SK-N-SH treated with all-trans-retinoic acid at 6 μM for 48 hours (cell line): ENCODE measurements around the gene AP2B1.
A peak's percentile ranks its signal among the peaks of the same experiment; 100 is the strongest.

Experiments used
- ATAC-seq: fragments of 200-7000 bp; cut with Tn5 transposase; 3 replicates; pipeline ENCODE4 v1.9.1; 2020; ENCODE audit warnings: mild to moderate bottlenecking, moderate library complexity
- ARNTL ChIP-seq: fragments of 450-650 bp; formaldehyde crosslinking; IDR thresholded peaks from 2 replicates; pipeline ENCODE4 v1.5.0; 2020; ENCODE audit warnings: low read depth, mild to moderate bottlenecking, moderate library complexity, borderline replicate concordance
- CSDC2 ChIP-seq: fragments of 250-450 bp; sonication (Bioruptor Pico); IDR thresholded peaks from 2 replicates; pipeline ENCODE4 v1.5.0; 2020; ENCODE audit warnings: mild to moderate bottlenecking, moderate library complexity
- ESRRG ChIP-seq: fragments of 250-450 bp; sonication (Bioruptor Pico); IDR thresholded peaks from 2 replicates; pipeline ENCODE4 v1.6.1; 2021; ENCODE audit warnings: mild to moderate bottlenecking
- GLIS3 ChIP-seq: fragments of 250-450 bp; sonication (Bioruptor Pico); IDR thresholded peaks from 2 replicates; pipeline ENCODE4 v1.5.0; 2020; ENCODE audit warnings: mild to moderate bottlenecking, moderate library complexity
- ISL1 ChIP-seq: fragments of 250-450 bp; sonication (Bioruptor Pico); IDR thresholded peaks from 2 replicates; pipeline ENCODE4 v2.1.2; 2022; ENCODE audit warnings: mild to moderate bottlenecking, moderate library complexity
- OSR1 ChIP-seq: fragments of 250-450 bp; sonication (Bioruptor Pico); IDR thresholded peaks from 2 replicates; pipeline ENCODE4 v1.8.0; 2022; ENCODE audit warnings: moderate library complexity, mild to moderate bottlenecking, inconsistent platforms
- RARB ChIP-seq: fragments of 250-450 bp; sonication (Bioruptor Pico); IDR thresholded peaks from 2 replicates; pipeline ENCODE4 v1.8.0; 2021; ENCODE audit warnings: mild to moderate bottlenecking, moderate library complexity
- SNAI2 ChIP-seq: fragments of 250-450 bp; sonication (Bioruptor Pico); IDR thresholded peaks from 2 replicates; pipeline ENCODE4 v1.5.0; 2020; ENCODE audit warnings: mild to moderate bottlenecking, moderate library complexity
- TCF4 ChIP-seq: fragments of 250-450 bp; sonication (Bioruptor Pico); IDR thresholded peaks from 2 replicates; pipeline ENCODE4 v1.8.0; 2021; ENCODE audit warnings: mild to moderate bottlenecking, moderate library complexity, borderline replicate concordance
- TOX ChIP-seq: fragments of 250-450 bp; sonication (Bioruptor Pico); IDR thresholded peaks from 2 replicates; pipeline ENCODE4 v1.8.0; 2021; ENCODE audit warnings: mild to moderate bottlenecking, moderate library complexity, borderline replicate concordance
- ZC3H10 ChIP-seq: fragments of 250-450 bp; sonication (Bioruptor Pico); IDR thresholded peaks from 2 replicates; pipeline ENCODE4 v1.5.1; 2021; ENCODE audit warnings: mild to moderate bottlenecking, moderate library complexity
- ZFP3 ChIP-seq: fragments of 250-450 bp; sonication (Bioruptor Pico); IDR thresholded peaks from 2 replicates; pipeline ENCODE4 v1.5.0; 2020; ENCODE audit warnings: mild to moderate bottlenecking, moderate library complexity
- ZNF565 ChIP-seq: fragments of 450-650 bp; formaldehyde crosslinking; conservative IDR thresholded peaks from 2 replicates; pipeline ENCODE4 v1.5.0; 2020; ENCODE audit warnings: low read depth, mild to moderate bottlenecking, moderate library complexity
- ZNF70 ChIP-seq: fragments of 450-650 bp; formaldehyde crosslinking; IDR thresholded peaks from 2 replicates; pipeline ENCODE4 v1.5.0; 2020; ENCODE audit warnings: mild to moderate bottlenecking, moderate library complexity
- TF ChIP-seq, protein P1 (sequence below): fragments of 250-450 bp; sonication (Bioruptor Pico); IDR thresholded peaks from 2 replicates; pipeline ENCODE4 v1.5.1; 2021; ENCODE audit warnings: mild to moderate bottlenecking, moderate library complexity
- TF ChIP-seq, protein P2 (sequence below): fragments of 250-450 bp; sonication (Bioruptor Pico); IDR thresholded peaks from 2 replicates; pipeline ENCODE4 v1.8.0; 2020; ENCODE audit warnings: mild to moderate bottlenecking, moderate library complexity, borderline replicate concordance
- TF ChIP-seq, protein P3 (sequence below): fragments of 250-450 bp; sonication (Bioruptor Pico); IDR thresholded peaks from 2 replicates; pipeline ENCODE4 v1.5.0; 2020; ENCODE audit warnings: mild to moderate bottlenecking, moderate library complexity
- TF ChIP-seq, protein P4 (sequence below): fragments of 250-450 bp; sonication (Bioruptor Pico); IDR thresholded peaks from 2 replicates; pipeline ENCODE4 v1.8.0; 2021; ENCODE audit warnings: low read depth, mild to moderate bottlenecking, moderate library complexity, borderline replicate concordance

The AP2B1 gene

DNA sequence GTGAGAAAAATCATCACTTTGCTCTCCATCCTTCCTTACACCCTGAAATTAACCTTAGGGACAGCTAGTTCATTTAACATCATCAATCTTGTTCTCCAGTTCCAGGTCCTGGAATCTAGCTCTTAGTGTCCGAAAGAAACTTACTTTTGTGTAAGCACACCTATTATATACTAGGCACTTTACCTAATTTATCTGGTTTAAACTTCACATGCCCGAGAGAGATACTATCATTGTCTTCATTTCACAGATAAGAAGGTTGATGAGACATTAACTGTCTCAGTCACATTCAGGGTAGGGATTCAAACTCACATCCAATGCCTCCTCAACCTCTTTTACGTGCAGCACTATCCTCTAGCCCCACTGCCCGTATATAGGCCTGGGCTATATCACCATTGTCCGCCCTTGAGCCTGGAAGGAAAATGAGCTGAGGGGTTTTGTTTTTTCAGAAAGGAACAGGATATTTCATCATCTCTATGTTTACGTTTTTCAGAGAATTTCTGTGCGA, 501 bp upstream of the AP2B1 start (continued):
- TF ChIP-seq, protein P1, sequence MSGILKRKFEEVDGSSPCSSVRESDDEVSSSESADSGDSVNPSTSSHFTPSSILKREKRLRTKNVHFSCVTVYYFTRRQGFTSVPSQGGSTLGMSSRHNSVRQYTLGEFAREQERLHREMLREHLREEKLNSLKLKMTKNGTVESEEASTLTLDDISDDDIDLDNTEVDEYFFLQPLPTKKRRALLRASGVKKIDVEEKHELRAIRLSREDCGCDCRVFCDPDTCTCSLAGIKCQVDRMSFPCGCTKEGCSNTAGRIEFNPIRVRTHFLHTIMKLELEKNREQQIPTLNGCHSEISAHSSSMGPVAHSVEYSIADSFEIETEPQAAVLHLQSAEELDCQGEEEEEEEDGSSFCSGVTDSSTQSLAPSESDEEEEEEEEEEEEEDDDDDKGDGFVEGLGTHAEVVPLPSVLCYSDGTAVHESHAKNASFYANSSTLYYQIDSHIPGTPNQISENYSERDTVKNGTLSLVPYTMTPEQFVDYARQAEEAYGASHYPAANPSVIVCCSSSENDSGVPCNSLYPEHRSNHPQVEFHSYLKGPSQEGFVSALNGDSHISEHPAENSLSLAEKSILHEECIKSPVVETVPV (CRISPR knock-in tag) = no peak
- no peak for TF ChIP-seq TOX (CRISPR knock-in tag)
- TF ChIP-seq ZC3H10 (CRISPR knock-in tag) = no peak
- no peak for TF ChIP-seq ESRRG

DNA sequence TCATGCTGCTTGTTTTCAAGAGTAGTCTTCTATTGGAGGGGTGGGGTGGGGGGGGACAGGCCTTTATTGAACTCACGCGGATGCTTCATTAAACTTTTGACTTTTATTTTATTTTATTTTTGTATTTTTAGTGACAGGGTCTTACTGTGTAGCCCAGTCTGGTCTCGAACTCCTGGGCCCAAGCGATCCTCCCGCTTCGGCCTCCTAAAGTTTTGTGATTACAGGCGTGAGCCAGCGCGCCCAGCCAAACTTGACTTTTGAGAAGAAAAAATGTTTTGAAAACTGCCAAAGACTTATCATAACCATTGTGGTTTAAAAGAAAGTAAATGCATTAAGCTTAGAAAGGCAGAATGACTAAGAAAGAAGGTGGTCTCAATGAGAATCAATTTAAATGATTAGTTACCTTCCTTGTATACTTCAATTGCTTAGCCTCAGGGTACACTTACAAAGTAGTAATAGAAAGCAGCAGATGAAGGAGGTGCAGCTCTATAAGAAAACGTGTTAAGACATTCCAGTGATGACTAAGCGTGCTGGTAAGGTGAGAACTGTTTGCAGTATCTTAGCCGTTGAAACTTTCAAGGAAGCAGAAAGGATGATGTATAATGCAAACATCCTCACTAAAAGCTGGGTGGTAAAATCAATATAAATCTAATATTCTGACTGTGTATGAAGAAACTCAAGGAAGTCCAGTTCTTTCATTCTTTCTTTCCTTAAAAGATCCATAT, 1.2 kb downstream of the AP2B1 start:
- TF ChIP-seq ZFP3 (CRISPR knock-in tag) (no peak), ZNF565 (CRISPR knock-in tag) (no peak), GLIS3 (CRISPR knock-in tag) (no peak), SNAI2 (CRISPR knock-in tag) (no peak), TOX (CRISPR knock-in tag) (no peak), ZC3H10 (CRISPR knock-in tag) (no peak)
- TF ChIP-seq, protein P2, sequence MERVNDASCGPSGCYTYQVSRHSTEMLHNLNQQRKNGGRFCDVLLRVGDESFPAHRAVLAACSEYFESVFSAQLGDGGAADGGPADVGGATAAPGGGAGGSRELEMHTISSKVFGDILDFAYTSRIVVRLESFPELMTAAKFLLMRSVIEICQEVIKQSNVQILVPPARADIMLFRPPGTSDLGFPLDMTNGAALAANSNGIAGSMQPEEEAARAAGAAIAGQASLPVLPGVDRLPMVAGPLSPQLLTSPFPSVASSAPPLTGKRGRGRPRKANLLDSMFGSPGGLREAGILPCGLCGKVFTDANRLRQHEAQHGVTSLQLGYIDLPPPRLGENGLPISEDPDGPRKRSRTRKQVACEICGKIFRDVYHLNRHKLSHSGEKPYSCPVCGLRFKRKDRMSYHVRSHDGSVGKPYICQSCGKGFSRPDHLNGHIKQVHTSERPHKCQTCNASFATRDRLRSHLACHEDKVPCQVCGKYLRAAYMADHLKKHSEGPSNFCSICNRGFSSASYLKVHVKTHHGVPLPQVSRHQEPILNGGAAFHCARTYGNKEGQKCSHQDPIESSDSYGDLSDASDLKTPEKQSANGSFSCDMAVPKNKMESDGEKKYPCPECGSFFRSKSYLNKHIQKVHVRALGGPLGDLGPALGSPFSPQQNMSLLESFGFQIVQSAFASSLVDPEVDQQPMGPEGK (CRISPR knock-in tag) = no peak
- TF ChIP-seq, protein P3, sequence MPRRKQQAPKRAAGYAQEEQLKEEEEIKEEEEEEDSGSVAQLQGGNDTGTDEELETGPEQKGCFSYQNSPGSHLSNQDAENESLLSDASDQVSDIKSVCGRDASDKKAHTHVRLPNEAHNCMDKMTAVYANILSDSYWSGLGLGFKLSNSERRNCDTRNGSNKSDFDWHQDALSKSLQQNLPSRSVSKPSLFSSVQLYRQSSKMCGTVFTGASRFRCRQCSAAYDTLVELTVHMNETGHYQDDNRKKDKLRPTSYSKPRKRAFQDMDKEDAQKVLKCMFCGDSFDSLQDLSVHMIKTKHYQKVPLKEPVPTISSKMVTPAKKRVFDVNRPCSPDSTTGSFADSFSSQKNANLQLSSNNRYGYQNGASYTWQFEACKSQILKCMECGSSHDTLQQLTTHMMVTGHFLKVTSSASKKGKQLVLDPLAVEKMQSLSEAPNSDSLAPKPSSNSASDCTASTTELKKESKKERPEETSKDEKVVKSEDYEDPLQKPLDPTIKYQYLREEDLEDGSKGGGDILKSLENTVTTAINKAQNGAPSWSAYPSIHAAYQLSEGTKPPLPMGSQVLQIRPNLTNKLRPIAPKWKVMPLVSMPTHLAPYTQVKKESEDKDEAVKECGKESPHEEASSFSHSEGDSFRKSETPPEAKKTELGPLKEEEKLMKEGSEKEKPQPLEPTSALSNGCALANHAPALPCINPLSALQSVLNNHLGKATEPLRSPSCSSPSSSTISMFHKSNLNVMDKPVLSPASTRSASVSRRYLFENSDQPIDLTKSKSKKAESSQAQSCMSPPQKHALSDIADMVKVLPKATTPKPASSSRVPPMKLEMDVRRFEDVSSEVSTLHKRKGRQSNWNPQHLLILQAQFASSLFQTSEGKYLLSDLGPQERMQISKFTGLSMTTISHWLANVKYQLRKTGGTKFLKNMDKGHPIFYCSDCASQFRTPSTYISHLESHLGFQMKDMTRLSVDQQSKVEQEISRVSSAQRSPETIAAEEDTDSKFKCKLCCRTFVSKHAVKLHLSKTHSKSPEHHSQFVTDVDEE (CRISPR knock-in tag) = no peak
- TF ChIP-seq, protein P1 (CRISPR knock-in tag) = no peak
- ATAC-seq = peak; percentile 46

DNA sequence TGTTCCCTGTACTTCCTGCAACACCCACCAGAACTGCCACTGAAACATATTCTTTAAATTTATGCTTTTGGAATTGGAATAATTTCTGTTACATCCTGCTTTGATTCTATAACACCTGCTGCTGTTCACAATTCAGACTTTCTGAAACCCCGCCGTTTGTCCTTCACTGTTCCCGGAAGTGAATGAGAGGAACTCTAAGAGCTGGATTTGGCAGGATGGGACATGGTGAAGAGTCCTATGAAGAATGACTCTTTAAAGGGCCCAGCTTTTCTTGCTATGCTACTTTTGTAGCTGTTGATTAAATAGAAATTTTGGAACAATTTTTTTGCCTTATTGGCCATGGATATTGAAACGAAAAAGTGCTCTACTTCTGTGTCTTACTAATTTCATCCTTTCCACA, 8.9 kb downstream of the AP2B1 start:
- no peak for ATAC-seq
- TF ChIP-seq RARB (CRISPR knock-in tag) = no peak
- TF ChIP-seq, all 23 proteins: peak for 0

DNA sequence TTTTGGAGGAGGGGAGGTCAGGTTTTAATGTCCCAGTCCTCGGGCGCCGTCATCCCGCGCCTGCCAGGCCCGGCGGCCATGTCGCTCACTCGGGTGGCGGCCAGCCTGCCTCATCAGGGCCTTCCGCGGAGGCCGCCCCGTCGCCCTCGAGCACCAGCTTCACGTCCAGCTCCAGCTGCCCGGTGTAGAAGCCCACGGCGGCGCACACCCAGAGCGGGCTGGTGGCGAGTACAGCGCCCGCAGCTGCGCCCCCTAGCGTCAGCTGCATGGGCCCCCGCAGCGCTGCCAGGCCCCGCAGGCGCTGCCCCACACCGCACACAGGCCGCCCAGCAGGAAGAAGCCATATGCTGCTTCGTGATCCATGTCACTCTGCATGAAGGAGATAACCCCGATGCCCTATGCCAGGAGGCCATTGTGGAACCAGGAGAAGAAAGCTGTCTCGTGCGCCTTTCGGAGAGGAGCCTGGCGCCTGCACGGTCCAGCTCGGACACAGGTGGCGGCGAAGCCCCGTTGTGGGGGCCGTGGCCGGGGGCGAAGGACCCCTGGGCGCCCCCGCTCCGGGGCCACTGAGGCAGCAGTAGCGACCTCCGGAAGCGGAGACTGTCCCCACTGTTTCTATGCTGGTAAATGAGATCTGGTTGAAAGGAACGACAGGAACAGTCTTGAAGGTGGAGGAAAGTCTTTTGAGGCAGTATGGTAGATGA, 9.6 kb downstream of the AP2B1 start:
- ATAC-seq = no peak
- TF ChIP-seq GLIS3 (CRISPR knock-in tag) = no peak
- TF ChIP-seq, protein P3 (CRISPR knock-in tag) = no peak
- TF ChIP-seq ZNF70 = no peak
- no peak for TF ChIP-seq SNAI2 (CRISPR knock-in tag)
- TF ChIP-seq OSR1 = no peak
- TF ChIP-seq, protein P4, sequence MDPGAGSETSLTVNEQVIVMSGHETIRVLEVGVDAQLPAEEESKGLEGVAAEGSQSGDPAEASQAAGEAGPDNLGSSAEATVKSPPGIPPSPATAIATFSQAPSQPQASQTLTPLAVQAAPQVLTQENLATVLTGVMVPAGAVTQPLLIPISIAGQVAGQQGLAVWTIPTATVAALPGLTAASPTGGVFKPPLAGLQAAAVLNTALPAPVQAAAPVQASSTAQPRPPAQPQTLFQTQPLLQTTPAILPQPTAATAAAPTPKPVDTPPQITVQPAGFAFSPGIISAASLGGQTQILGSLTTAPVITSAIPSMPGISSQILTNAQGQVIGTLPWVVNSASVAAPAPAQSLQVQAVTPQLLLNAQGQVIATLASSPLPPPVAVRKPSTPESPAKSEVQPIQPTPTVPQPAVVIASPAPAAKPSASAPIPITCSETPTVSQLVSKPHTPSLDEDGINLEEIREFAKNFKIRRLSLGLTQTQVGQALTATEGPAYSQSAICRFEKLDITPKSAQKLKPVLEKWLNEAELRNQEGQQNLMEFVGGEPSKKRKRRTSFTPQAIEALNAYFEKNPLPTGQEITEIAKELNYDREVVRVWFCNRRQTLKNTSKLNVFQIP (CRISPR knock-in tag) = no peak
- no peak for TF ChIP-seq TCF4 (CRISPR knock-in tag)
- TF ChIP-seq ZFP3 (CRISPR knock-in tag) = no peak
- no peak for TF ChIP-seq ESRRG
- TF ChIP-seq CSDC2 (CRISPR knock-in tag) = no peak
- no peak for TF ChIP-seq ISL1
- TF ChIP-seq, protein P1 (CRISPR knock-in tag) = no peak
- no peak for TF ChIP-seq ARNTL (CRISPR knock-in tag)
- no peak for TF ChIP-seq RARB (CRISPR knock-in tag)
